Measurements from ENCODE around the gene ARSG.
"Not testable (repeated sequence)": the region's sequence is repeated elsewhere in the genome, so short reads cannot be mapped to it uniquely, and the experiment has no call there.

ARSG gene

DNA sequence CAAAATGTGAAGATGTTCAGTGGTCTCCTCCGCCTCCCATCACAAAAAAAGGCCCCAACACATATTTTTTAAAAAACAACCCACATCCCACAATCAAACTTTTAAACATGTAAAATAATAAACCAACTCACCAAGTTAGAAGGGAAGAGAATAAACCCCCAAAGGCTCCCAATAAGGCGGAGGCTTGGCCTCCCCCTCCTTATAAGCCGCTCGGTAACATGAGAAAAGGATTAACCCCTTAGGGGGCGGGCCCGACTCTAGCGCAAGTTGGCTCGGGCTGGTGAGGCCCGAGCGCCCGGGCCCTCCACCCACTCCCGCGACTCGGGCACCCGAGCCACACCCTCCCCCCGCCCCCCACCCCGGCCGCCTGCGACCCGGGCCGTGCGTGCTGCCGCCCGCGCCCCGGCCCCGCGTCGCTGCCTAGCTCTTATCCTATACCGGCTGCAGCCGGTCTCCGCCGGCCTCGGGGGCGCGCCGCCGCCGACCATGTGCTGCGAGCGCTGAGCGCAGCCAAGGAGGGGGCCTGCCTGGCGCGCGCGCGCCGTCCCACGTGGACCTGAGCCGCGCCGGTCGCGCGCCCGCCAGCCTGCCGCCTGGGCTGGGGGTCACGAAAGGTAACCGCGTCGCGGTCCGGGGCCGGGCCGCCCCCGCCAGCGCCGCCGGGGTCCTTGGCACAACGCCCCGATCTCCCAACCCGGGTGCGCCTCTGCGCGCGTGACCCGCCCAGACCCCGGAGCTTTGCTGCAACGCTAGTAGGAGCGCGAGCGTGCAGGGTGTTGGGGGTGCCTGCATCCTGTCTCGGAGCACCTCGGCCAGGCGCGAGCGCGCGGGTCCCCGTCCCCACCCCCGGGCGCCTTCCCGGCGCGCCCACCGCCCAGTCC is at the start of gene ARSG, which contains the start of gene SLC16A6:
ARSG (plus strand) TSS at position 541 of the 881 bp plus-strand sequence. CDS start 15,999 bp downstream, outside the sequence.
SLC16A6 (minus strand) TSS at position 173 of the 881 bp plus-strand sequence. CDS start 12,807 bp downstream, outside the sequence.
- DNase-seq (ENCODE audit: low read depth in 2 of 2), result peak; percentile 67 to 68

DNA sequence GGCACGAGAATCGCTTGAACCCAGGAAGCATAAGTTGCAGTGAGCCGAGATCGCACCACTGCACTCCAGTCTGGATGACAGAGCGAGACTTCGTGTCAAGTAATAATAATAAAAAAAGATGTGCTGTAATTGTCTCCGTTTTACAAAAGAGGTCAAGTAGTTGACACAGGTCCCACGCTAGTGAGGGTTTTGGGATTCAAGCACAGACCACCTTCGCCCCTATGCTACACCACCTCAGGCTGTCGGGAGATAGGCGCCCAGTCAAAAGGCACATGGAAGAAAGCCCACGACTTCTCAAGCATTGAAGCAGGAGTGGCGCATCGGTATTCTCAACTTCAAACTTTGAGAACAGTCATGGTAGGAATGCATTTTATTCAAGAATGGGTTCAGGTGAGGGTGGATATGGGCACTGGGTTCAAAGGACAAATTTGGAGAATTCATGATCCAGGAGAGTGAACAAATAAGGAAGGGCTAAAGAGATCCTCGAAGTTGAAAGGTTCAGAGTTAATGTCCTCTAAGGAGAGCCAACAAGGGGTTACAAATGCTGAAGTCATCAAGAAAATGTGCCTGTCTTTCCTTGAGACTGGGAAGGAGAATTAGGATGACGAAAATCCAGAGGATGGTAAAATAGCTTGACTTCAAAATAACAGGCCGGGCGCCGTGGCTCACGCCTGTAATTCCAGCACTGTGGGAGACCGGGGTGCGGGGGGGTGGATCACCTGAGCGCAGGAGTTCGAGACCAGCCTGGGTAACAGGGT is 44.8 kb upstream of the ARSG start:
- no peak for DNase-seq (ENCODE audit: low read depth in 2 of 2)

DNA sequence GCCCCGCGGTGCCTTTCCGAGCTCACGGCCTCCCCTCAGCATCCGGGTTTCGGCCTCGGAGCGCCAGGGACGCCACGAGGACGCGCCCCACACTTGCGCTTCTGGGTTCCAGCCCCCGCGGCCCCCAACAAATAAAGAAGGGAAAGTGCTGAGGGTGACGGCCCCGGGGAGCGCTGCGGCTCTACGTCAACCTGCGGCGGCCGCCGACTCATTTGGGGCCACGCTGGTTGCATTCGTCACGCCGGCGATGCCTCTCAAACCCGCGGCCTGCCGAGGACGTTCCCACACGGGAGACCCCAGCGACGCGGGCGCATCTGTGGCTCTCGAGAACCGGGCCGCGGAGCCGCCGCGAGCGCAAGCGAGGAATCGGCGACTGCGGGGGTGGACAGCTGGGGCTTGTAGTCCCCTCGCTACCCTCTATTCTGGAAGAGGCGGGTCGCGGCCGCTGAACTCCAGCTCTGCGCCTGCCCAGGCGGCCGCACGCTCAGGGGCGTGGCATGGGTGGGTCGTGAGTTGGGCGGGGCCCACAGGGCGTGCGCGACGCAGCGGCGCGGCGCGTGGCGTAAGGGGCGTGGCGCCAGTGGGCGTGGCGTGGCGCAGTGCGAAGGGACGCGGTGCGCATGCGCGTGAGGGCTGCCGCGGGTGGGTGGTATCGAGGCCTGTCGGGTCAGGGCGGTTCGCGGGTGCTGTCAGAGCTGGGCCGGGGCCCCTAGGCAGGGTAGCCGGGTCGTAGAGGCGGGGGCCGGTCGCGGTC is 43.7 kb upstream of the ARSG start, which contains the start of gene AMZ2:
AMZ2 (plus strand) TSS at position 599 of the 754 bp plus-strand sequence. CDS start 2,145 bp downstream, outside the sequence.
- peak; percentile 94 for DNase-seq (ENCODE audit: low read depth in 2 of 2)

DNA sequence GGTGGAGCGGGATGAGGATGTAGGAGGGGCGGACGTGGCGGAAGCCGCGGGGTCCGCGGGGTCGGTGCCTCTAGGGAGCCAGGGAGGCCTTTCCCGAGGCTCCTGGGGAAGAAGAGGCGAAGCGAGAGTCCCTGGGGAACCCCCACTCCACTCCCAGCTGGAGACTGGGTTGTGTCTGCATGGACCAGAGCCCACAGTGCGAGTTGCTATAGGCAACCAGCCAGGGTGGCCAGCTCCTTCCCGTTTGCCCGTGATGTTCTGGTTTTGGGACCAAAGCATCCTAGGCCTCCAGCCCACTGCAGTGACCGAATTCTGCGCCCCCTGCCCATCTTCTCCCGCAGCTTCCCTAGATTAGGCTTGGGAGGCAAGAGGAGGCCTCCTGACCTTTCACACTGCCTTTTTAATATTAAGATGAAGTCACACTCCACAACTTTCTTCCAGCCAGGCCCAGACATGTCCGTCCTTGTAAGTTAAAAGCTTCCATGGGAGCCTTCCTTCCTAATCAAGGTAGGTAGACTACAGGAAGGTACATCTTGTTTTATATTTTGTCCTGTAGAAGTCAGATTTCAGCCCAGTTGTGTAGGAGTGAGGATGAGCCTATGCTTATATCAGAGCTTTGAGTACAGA is 43.0 kb upstream of the ARSG start:
- DNase-seq (ENCODE audit: low read depth in 2 of 2), result peak in 1 of 2 experiments; percentile 52

DNA sequence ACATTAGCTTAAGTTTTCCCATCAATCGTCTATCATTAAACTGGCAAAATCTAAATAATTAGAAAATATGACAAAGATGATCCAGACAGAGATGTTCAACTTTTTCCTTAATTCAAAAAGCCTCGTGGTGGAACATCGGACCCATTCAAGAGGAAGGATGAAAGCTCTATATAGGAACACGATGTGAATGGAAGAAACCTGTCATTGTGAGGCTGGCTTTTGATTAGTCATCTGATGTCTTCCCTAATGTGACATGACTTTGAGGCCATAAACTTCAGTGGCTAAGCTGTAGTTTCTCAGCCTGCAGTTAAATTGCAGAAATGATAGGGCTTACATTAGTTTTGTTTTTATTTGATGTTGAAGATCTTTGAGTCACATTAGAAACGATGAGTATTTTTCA is 42.4 kb upstream of the ARSG start:
- no peak for DNase-seq (ENCODE audit: low read depth in 2 of 2)

DNA sequence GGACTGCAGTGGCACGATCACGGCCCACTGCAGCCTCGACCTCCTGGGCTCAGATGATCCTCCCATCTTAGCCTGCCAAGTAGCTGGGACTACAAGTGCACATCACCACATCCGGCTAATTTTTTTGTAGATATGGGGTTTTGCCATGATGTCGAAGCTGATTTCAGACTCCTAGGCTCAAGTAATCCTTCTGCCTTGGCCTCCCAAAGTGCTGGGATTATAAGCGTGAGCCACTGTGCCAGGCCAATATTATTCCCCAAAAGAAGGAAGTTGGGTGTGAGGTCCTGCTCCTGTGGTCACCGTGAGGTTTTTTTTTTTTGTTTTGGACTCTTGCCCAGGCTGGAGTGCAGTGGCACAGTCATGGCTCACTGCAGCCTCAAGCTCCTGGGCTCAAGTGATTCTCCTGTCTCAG is 41.9 kb upstream of the ARSG start:
- DNase-seq (ENCODE audit: low read depth in 2 of 2), result no peak

DNA sequence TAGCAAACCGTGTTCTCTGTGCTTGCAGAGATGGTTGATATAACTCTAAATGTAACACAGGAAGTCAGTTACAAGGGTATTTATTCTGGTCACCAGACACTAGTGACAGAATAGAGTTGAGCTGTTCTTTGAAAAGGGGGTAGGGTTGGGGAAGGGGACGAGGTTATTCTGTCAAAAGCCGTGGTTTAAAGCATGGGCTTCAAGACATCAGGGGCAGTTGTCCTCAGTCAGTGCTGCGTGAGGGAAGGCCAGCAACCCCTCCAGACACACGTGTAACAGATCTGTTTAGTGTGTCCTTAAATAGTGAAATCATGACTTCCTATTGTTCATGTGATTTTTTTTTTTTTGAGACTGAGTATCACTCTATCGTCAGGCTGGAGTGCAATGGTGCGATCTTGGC is 37.9 kb upstream of the ARSG start:
- DNase-seq (ENCODE audit: low read depth in 2 of 2), result not testable (repeated sequence)

DNA sequence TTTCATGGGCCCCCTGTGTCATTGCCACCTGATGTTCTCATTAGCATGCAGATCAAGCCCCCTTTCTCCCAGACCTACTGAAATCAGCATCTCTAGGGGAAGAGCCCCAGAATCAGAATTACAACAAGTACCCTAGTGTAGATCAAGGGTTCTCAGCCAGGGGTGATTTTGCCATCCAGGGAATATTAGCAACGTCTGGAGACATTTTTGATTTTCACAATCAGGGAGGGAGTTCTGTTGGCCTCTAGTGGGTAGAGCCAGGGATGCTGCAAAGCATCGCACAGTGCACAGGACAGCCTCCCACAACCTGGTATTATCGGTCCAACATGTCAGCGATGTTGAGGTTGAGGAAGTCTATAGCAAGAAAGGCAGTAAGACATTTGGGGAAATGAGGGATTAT is 36.1 kb upstream of the ARSG start:
- DNase-seq (ENCODE audit: low read depth in 2 of 2), result no peak

DNA sequence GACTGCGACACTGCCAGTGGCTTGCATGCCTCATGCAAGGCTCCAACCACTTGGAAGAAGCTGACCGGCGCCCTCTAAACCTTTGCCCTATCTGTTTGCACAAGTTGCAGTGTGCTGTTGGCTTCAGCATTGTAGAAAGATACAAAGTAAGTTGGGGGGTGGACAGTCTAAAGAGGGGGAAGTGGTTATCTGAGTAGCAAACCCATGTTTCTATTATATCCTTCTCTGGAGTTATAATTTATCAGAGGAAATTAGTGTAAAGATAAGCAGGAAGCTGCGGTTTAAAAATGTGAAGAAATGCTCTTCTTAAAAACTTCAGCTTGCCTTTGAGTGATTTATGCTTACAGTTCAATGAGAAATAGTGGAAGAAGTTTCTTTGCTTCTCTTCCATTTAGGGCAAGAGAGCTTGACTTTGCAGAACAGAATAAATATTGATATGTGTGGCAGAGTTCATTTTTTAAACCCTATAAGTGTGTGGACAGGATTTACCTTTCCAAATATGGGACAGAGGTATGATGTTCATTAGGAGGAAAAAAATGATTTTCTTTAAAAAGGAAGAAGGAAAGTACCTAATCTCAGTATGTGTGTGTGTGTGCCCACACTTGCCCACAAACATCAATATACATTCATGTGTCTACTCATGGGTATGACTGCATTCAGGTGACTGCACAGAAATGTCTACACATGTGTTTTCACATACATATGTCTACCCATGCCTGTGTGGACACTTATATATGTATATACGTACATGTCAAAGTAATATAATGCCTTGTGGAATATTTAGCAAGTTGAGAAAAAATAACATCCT is 35.4 kb upstream of the ARSG start:
- no peak for DNase-seq (ENCODE audit: low read depth in 2 of 2)

DNA sequence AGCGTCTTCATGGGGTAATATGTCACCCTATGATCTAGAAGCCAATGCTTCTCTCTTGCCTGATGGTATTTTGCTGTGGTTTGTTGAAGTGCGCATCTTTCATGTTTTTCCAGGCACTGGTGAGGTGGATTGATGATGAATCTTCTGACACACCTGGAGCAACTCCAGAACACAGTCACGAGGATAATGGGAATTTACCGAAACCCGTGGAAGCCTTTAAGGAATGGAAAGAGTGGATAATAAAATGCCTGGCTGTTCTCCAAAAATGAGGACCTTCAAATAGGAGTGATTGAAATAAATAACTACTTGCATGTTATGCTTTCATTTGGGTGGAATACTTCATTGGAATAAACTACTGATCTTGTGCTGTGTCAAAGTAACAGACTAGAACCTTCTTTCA is 34.6 kb upstream of the ARSG start:
- not testable (repeated sequence) for DNase-seq (ENCODE audit: low read depth in 2 of 2)

DNA sequence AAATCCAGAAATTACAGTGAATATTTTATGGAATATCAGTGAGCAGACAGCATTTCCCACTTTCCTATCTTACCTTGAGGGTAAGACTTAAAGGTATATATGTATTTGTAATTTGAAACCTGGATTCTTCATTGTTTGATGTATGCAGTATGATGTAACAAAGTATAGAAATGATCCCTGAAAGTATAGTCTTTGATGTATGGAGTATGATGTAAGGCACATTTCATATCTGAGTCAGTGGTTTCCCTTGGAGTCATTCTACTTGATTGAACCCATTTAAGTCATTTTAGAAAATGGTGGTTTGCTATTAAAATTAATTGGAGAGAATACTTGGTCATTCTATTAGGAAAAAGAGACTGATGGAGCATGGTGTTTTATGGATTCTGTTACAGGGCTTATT is 33.4 kb upstream of the ARSG start:
- no peak for DNase-seq (ENCODE audit: low read depth in 2 of 2)

DNA sequence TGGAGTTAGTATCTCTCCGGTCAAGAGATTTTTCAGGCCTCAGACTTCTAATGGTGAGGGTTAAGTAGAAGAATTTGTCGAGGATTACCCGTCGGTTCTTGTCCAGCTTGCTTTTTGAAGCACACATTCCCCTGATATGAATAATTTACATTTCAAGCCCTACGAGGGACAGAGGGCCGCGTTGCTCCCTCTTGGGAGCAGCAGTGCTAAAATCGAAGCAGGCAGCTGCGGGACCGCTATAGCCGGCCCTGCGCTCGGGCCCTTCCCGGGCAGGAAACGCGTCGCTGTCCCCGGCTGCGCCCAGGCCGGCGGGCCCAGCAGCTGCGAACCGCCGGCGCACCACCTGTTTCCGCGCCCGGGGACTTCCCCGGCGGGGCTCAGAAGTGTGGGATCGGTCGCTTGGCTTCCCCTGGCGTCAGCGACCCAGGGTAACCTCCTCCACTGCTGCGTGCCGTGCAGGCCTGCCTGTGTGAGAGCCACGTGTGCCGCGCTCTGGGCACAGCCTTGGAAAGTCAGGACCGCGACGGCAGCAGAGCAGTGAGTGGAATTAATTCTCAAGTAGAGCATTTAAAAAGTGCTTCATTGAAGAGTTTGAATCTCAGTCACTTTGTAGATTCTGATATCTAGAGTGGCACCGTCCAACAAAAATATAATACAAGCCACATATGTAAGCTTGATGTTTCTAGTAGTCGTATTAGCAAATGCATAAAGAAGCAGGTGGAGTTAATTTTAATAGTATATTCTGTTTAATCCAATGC is 32.2 kb upstream of the ARSG start:
- DNase-seq (ENCODE audit: low read depth in 2 of 2), result peak; percentile 52 to 56

DNA sequence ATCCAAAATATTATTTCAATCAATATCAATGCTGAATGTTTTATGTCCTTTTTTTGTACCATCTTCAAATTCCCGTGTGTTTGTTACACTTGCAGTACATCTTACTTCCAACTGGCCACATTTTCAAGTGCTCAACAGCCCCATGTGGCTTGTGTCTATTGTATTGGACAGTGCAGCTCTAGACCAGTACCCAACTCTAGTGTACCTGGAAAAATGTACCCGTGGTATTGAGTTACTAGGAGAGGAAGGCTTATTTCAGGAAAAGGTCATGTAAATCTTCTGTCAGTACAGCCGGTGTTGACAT is 31.7 kb upstream of the ARSG start:
- not testable (repeated sequence) for DNase-seq (ENCODE audit: low read depth in 2 of 2)

DNA sequence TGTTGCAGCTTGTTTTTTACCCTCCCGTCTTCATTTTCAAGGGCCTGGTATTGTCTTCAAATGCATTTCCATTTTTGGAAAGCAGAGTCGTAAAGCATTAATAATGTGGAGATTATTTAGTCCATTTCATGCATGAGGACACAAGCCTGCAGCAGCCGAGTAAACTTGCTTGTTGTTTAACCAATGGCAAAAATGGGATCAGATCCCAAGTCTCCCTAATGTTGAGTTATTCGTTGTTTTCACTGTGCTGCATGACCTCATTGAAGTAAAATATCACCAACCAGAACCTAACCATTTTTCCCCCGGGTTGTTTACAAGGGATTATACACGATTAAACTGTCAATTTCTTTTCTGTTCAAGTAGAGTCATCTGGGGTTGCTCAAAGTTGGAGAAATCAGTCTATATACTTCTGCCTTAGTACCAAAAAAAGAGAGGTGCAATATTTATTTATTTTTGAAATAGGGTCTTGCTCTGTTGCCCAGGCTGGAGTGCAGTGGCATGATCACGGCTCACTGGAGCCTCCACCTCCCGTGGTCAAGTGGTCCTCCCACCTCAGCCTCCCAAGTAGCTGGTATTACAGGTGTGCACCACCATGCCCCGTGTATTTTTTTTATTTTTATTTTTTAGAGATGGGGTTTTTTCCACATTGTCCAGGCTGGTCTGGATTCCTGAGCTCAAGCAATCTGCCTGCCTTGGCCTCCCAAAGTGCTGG is 31.1 kb upstream of the ARSG start:
- no peak for DNase-seq (ENCODE audit: low read depth in 2 of 2)

DNA sequence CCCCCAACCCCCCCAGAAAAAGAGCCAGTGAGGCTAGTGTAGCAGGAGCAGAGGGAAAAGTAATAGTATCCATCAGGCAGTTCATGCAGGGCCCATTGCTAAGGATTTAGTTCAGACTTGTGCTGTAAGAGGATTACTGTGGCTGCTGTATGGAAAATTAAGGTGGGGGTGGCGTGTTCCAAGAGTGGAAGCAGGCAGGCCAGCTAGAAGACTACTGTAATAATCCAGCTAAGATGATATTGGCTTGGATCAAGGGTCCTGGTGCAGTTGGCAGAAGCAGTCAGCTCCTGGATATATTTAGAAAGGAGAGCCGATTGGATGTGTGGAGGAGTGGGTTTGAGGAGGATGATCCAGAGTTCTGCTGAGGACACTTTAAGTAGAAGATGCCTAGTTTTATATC is 28.8 kb upstream of the ARSG start:
- not testable (repeated sequence) for DNase-seq (ENCODE audit: low read depth in 2 of 2)

DNA sequence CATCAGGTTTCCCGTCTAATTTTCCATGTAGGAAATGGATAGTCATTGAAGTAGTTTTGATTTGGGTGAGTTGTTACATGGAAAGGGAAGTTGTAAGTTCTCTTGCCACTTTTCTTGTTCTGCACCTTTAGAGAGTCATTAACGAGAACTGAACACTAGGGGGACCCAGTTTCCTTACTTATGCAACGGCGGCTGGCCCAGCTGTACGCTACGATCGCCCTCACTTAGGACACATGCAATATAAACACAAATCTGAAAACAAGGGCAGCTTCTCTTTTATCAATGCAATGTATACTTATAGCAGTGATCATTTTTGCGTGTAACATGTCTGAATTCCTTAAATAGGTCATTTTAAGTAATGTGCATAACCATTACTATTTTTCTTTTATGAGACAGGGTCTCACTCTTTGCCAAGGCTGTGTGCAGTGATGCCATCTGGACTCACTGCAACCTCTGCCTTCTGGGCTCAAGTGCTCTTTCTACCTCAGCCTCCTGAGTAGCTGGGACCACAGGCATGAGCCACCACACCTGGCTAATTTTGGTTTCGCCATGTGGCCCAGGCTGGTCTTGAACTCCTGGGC is 28.1 kb upstream of the ARSG start:
- not testable (repeated sequence) for DNase-seq (ENCODE audit: low read depth in 2 of 2)

DNA sequence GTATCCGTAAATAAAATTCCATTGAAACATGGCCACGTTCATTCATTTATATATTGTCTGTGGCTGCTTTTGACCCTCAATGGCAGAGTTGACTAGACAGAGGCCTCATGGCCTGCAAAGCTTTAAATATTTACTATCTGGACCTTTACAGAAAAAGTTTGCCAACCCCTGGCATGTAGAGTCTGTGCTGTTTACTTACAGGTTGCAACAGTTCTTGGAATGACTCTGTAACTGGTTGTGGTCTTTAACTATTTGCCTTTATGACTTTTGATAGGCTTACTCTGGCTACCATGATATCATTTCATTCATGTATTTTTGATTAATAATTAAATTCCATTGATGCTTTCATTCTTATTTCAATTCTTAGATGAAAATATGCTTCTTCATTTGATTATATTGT is 25.5 kb upstream of the ARSG start:
- not testable (repeated sequence) for DNase-seq (ENCODE audit: low read depth in 2 of 2)

DNA sequence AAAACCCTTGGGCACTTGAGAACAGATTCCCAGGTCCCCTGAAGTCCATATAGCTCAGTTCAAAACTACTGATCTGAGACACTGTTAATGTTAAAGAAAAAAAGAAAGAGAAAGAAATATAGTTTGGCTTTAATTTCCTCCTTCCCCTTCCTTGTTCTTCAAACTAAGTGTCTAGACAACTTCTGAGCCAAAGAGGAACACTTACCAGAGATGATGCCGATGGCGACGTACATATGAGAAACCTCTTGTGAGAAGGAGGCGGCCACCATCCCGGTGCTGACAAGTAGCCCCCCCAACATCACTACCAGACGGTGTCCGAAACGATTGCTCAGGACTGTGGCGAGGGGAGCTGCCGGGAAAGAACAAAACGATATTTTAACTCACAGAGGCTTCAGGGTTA is 17.6 kb upstream of the ARSG start:
- DNase-seq (ENCODE audit: low read depth in 2 of 2), result no peak

DNA sequence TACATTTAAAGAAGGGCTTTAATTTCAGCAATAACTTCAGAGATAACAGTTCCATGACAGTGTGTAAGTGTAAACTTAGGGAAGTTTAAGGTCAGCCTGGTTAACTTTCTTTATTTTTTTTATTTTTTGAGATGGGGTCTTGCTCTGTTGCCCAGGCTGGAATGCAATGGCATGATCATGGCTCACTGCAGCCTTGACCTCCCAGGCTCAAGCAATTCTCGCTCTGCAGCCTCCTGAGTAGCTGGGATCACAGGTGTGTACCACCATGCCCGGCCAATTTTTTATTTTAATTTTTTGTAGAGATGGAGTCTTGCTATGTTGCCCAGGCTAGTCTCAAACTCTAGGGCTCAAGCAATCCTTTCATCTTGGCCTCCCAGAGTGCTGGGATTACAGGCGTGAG is 15.0 kb upstream of the ARSG start:
- not testable (repeated sequence) for DNase-seq (ENCODE audit: low read depth in 2 of 2)
